Osteocyte (in vitro differentiated cells): ENCODE results near the gene PDE4D. TPM values are rescaled to one million over a fixed set of nuclear protein-coding genes. Genes with fewer than 3 reads are reported as not detected.

ENCODE experiments used
- DNase-seq: peaks from one replicate; pipeline ENCODE4 v3.0.0; 2021; ENCODE audit warnings: mixed read lengths; ENCODE audit not compliant: unreplicated experiment; ENCODE audit errors: extremely low spot score
- H3K27ac Mint-ChIP-seq: one replicate; pipeline ENCODE4 v1.8.0; 2021; ENCODE audit warnings: mild to moderate bottlenecking, mixed read lengths; ENCODE audit not compliant: unreplicated experiment
- H3K27me3 Mint-ChIP-seq: one replicate; pipeline ENCODE4 v1.8.0; 2021; ENCODE audit warnings: mixed read lengths; ENCODE audit not compliant: unreplicated experiment
- H3K36me3 Mint-ChIP-seq: one replicate; pipeline ENCODE4 v1.8.0; 2021; ENCODE audit warnings: mixed read lengths; ENCODE audit not compliant: unreplicated experiment
- H3K4me1 Mint-ChIP-seq: one replicate; pipeline ENCODE4 v1.8.0; 2021; ENCODE audit warnings: mixed read lengths; ENCODE audit not compliant: unreplicated experiment
- H3K4me3 Mint-ChIP-seq: one replicate; pipeline ENCODE4 v1.8.0; 2021; ENCODE audit warnings: mild to moderate bottlenecking, moderate library complexity, mixed read lengths; ENCODE audit not compliant: unreplicated experiment
- H3K9me3 Mint-ChIP-seq: one replicate; pipeline ENCODE4 v1.8.0; 2021; ENCODE audit warnings: mixed read lengths; ENCODE audit not compliant: unreplicated experiment
- CTCF ChIP-seq: fragments of 200-600 bp; sonication (generic); IDR thresholded peaks from 2 replicates; pipeline ENCODE4 v1.5.0; 2021; ENCODE audit warnings: antibody characterized with exemption, mild to moderate bottlenecking, moderate library complexity
- total RNA-seq: library from RNA; stranded (reverse); gene quantifications from 2 replicates; pipeline ENCODE4 v1.2.1, GENCODE V29; 2021

The PDE4D gene
- total RNA-seq, 1 donor from 2014 or later: 24.2 TPM

GRCh38 chr5:59188419-59189225, 704.9 kb downstream of the PDE4D start:
- H3K27me3 Mint-ChIP-seq: no peaks in the 10 kb centered on the region
- peak overlapping the region; percentile 67 for H3K4me3 Mint-ChIP-seq
- peaks cover 2% of the 10 kb centered on the region for H3K36me3 Mint-ChIP-seq
- TF ChIP-seq CTCF: peak; percentile 84
- no peaks in the 10 kb centered on the region for H3K9me3 Mint-ChIP-seq
- H3K4me1 Mint-ChIP-seq: peaks cover 17% of the 10 kb centered on the region
- H3K27ac Mint-ChIP-seq: no peak overlapping the region
- DNase-seq: peak; percentile 85

GRCh38 chr5:59187857-59188256, 705.7 kb downstream of the PDE4D start:
- no peak overlapping the region for H3K27ac Mint-ChIP-seq
- peaks cover 2% of the 10 kb centered on the region for H3K36me3 Mint-ChIP-seq
- DNase-seq: no peak
- TF ChIP-seq CTCF: no peak
- H3K4me1 Mint-ChIP-seq: peaks cover 17% of the 10 kb centered on the region
- H3K27me3 Mint-ChIP-seq: no peaks in the 10 kb centered on the region
- no peaks in the 10 kb centered on the region for H3K9me3 Mint-ChIP-seq
- no peak overlapping the region for H3K4me3 Mint-ChIP-seq

- no peak for TF ChIP-seq CTCF
- no peak overlapping the region for H3K4me3 Mint-ChIP-seq
- peaks cover 2% of the 10 kb centered on the region for H3K36me3 Mint-ChIP-seq
- H3K27ac Mint-ChIP-seq: no peak overlapping the region
- no peaks in the 10 kb centered on the region for H3K9me3 Mint-ChIP-seq
- H3K4me1 Mint-ChIP-seq: peaks cover 17% of the 10 kb centered on the region
- H3K27me3 Mint-ChIP-seq: no peaks in the 10 kb centered on the region
- no peak for DNase-seq
Observed at GRCh38 chr5:59186623-59187022, 706.9 kb downstream of the PDE4D start.

GRCh38 chr5:59185757-59186385, 707.7 kb downstream of the PDE4D start:
- peaks cover 2% of the 10 kb centered on the region for H3K36me3 Mint-ChIP-seq
- peaks cover 17% of the 10 kb centered on the region for H3K4me1 Mint-ChIP-seq
- no peak overlapping the region for H3K4me3 Mint-ChIP-seq
- H3K27ac Mint-ChIP-seq: no peak overlapping the region
- H3K9me3 Mint-ChIP-seq: no peaks in the 10 kb centered on the region
- no peaks in the 10 kb centered on the region for H3K27me3 Mint-ChIP-seq
- DNase-seq: no peak
- TF ChIP-seq CTCF: no peak

- TF ChIP-seq CTCF: no peak
- H3K4me1 Mint-ChIP-seq: peaks cover 14% of the 10 kb centered on the region
- no peak overlapping the region for H3K4me3 Mint-ChIP-seq
- no peaks in the 10 kb centered on the region for H3K9me3 Mint-ChIP-seq
- no peaks in the 10 kb centered on the region for H3K27me3 Mint-ChIP-seq
- no peak overlapping the region for H3K27ac Mint-ChIP-seq
- peaks cover 5% of the 10 kb centered on the region for H3K36me3 Mint-ChIP-seq
- no peak for DNase-seq
Observed at GRCh38 chr5:59184769-59185168, 708.8 kb downstream of the PDE4D start.
